DMS114 treated with DMSO at 0.1 percent for 48 hours (cell line): Measurements from ENCODE around the gene BICD1.

Experiments used
- DNase-seq: peaks from one replicate; lab custom pipeline; 2025; ENCODE audit not compliant: unreplicated experiment; lab: John Stamatoyannopoulos, UW

BICD1 gene

DNA sequence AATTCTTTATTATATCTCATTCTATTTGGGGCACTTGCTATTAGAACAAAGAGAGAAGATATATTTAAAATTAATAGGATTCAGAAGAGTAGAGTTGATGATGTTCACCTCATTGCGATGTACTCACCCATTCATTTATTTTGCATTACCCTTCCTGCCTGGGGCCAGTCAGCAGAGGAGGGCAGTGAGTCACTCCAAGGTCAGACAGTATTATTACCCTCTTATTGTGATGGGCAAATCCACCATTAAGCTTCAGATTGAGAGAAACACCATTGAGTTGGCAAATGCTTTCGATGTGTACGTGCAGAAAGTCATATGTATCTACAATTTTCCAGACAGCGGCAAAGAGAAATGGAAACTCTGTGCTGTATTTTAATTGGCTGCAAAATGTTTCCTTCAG lies 134.2 kb downstream of the BICD1 start:
- no peak for DNase-seq

DNA sequence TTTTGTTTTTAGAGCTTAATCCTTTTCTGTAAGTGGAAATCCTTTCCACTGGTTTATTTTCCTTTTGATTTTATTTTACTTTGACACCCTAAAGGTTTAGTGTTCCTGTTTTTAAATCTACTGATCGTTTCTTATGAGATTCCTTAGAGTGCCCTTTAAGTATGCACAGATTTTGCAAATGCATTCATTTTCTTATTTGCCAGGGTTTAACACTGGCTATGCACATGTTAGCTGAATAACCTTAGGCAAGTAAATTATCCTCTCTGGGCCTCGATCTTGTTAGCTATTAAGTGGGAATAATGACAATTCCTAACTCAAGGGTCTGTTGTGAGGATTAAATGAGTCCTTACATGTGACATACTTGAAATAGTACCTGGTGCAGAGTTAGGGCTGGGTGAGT lies 136.0 kb downstream of the BICD1 start:
- DNase-seq, result no peak

DNA sequence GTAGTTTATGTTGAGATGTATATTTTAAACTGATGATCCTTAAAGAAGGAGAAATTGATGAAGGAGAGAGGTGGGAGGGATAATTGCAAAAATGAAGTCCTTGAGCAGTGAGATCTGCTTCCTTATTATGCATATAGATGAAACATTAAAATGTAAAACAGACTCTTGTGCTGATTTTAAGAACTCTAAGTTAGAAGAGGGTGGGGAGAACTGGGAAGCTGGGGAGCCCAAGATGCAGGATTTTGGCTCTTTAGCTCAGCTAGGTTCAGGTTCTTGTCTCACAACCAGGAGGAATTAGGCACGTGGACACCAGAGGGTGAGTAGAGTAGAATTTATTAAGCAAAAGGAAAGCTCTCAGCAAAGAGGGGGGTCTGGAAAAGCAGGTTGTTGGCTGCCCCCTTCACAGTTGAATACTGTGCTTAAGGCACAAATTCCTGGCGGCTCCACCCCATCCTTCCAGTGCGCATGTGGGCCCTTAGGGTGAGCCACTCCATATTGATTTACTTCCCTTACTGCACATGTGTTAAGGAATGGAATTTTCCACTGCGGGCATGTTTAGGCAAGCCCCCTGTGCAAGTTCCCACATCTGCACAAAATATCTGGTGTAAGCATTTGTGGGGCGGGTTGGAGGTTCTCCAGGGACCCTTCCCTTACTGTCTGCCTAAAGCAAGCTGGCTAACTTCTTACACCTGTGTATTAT lies 141.9 kb downstream of the BICD1 start:
- no peak for DNase-seq

DNA sequence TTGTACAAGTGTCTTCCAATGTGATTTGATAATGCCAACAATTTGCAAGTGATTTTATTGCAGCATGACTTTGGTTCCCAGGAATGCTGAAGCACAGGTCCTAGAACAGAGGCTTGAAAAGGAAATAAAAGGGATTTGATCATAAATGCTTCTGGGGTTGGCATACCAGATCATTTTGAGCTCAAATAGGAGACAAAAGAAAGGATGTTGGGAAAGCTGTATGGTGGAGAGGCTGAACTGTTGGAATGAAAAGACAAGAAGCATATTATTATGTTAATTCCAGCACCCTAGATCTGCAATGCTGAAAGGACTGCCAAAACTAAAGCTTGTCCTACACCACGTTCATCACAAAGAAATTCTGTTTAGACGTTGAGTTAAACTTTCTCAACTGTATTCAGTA lies 143.1 kb downstream of the BICD1 start:
- no peak for DNase-seq

DNA sequence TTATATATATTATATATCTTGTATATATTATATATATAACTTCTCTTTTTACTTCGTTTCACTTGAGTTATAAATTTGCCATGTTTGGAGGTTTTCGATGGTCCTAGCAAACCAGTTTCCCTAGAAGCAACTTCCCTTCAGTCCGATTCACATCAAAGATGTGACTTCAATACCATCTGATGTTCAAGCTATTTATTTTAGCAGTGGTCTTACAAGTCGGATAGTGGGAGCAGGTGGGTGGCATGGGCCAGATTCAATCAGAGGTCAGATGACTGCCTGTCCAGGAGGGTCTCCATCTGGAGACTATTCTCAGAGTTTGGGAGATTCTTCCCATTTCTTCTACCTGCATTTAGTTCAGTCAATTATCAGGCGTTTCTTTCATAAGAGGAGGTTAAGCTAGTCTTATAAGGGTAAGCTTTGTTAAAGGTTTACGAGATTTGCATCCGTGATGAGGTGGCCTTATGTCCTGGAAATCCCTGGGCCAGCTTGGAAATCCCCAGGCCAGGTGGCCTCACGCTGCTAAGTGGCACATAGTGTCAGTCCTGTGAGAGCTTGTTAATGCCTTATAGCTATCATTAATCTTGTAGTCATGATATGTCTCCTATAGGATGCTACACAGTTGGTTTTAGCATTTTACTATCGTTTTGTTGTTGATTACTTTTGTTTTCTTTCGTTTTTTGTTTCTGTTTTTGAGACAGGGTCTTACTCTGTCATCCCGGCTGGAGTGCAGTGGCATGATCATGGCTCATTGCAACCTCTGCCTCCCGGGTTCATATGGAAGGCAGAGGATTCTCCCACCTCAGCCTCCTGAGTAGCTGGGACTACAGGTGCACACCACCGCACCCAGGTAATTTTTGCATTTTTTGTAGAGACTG lies 145.8 kb downstream of the BICD1 start:
- DNase-seq, result no peak

DNA sequence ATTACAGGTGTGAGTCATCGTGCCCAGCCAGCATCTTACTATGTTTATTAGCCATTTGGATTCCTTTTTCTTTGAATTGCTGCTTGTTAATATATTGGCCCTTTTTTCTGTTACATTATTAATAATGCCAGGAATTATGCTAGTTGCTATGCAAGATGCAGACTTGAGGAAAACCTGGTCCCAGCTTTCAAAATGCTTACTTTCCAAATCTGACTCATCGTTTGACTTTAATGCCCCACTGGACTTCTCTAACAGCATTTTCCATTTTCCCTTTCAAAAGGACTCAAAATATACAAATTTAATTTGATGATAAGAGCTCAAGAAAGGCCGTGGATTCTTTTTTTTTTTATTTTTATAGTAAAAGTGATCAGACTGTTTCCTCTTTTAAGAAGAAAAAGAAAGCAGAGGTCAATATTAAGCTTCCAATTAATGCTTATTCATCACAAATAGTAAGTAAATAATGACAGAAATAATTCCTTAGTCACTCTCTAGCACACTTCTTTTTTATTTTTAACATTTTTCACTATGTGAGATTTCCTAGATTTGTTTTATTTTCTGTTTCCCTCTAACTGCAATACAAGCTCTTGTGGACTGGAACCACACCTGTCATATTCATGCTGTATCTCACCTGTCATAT lies 146.6 kb downstream of the BICD1 start:
- no peak for DNase-seq

DNA sequence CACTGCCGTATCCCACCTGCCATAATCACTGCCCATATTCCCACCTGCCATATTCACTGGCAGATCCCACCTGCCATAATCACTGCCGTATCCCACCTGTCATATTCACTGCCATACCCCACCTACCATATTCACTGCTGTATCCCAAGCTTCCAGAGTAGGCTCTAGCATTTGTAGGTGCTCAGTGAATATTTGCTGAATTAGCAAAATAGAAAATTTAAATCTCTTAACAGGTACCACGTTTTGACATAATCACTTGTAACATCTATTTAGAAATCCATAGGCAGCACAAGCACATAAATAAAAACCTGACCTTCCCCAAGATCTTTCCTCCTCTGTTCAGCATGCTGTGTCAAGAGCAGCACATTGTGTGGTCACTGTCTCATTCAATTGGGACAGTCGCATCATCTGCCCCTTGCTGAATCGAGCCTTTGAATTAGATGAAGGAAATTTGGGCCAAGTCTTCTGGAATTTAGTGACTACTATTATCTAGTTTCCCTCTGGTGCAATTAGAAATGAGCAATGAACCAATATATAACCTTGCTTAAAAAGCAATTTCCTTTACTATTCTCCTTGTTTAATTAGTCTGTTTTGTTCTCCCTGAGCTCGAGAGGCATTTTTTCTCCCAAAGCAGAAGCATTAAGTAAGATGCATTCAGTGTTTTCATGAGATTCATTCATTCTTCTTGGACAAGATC lies 147.8 kb downstream of the BICD1 start:
- DNase-seq, result no peak

DNA sequence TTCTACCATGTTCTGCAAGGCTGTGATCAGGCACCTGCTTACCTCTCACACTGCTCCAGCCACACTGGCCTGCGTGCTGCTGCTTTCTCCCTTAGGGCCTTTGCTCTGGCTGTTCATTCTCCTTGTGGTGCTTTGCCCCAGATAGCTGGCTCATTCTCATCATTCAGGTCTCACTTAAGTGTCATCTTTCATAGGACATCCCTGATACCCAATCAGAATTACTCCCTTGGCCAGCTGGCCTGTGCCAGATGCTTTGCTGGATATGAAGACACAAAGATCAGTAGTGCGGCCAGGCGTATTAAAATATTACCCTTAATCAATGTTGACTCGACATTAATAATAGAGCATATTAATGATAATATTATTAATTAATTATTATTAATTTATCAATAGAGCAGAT lies 148.9 kb downstream of the BICD1 start:
- no peak for DNase-seq

DNA sequence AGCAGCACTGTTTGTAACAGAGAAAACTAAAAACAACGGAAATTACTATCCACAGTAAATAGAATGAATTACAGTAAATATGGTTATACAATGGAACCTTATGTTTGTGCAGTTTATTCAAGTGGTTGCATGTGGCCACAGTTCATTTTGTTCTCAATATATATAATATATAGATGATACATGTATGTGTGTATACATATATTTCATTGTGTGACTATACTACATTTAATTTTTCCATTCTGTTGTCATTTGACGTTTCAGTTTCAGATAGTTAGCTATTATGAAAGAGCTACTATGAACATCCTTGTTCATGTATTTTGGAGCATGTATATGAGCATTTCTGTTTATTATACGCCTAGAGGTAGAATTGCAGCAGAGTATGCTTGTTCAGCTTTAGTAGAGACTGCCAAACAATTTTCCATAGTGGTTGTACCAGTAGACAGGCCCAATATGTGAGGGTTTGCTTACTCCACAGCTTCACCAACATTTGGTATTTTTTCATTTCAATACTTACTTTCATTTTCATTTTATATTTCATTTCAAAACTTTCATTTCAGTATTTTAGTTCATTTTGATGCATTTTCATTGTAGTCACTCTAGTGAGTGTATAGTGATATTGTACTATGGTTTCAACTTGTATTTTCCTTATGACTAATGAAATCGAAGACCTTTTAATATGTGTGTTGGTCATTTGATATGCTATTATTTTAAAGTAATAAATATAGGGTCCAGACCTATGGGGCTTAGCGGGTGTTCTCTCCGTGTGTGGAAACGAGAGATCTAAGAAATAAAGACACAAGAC lies 151.2 kb downstream of the BICD1 start:
- no peak for DNase-seq

DNA sequence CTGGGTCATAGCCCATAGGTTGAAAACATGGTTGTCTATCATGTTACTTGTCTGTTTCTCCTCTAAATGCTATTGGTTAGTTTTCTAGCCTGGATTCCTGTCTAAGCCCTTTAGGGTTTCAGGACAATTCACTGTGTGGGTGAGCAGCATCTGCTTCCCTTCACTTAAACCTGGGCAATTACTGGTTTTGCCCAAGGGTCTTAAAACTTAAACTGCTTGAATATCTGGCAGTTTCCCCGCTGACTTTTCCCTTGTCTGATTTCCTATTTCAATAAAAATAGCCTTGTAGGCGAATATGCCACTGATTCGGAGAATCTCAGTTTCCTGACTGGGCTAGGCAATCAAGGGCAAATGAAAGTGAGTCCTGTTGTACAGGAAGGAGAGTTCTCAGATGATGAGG lies 154.0 kb downstream of the BICD1 start:
- DNase-seq, result no peak

DNA sequence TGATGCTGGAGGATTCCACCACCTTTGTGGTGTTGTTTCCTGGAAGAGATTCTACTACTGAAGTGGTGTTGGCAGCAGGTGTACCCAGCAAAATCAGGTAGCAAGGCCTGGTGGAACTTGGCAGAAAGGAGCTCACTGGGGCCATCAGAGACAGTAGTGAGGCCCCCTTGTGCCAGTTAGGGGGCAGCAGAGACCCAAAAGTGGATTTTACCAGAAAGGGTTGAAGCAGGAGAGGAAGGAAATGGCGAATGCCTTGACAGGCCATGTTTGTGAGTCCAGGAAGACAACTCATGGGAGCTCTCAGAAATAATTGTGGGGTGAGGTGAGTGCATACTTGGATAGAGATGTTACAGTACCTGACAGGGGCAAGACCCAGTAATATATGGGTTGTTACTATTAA lies 155.0 kb downstream of the BICD1 start:
- DNase-seq, result no peak

DNA sequence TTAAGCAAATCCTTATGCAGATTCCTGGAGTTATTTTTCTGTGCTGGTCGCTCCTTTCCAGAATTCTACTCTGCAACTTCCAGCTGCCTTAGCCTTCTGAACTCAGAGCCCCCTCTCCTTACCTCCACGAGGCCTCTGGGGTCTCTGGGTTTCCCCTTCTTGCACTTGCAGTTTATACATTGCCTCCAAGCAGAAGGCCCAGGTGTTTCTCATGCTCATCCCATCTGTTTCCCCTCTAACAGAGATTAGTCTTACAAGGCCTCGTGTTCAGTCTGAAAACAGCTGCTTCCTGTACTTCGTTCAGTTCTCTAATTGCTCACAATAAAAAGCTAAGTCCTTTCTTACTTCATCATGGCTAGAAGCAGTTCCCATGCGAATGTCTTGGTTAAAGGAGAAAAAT lies 158.3 kb downstream of the BICD1 start:
- DNase-seq, result no peak

DNA sequence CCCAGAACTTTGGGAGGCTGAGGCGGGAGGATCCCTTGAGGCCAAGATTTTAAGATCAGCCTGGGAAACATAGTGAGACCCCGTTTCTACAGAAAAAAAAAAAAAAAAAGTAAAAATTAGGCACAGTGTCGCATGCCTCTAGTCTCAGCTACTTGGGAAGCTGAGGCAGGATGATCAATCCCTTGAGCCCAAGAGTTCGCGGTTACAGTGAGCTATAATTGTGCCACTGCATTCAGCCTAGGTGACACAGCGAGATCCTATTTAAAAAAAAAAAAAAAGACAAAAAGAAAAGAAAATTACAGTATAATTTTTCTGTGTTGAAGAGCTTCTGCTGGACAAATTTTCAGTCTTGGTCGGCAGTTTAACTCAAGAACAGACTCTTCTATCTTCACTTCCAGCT lies 158.8 kb downstream of the BICD1 start:
- DNase-seq, result no peak

DNA sequence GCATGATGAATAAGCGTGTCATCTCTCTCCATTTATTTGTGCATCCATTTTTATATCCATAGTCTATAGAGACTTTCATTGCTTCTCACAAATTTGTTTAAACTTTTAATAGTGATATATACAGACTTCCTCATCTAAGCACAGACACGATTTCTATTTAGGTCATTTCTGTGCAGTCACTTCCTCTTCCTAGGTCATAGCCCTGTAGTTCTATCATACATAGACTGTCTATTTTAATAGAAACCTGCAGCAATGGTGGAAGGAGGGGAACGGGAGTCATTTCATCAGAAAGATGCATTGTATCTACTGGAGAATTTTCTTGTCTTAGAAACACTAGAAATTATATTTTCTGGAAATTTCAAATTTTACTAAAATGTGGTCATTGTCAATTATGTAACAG lies 159.3 kb downstream of the BICD1 start:
- no peak for DNase-seq

DNA sequence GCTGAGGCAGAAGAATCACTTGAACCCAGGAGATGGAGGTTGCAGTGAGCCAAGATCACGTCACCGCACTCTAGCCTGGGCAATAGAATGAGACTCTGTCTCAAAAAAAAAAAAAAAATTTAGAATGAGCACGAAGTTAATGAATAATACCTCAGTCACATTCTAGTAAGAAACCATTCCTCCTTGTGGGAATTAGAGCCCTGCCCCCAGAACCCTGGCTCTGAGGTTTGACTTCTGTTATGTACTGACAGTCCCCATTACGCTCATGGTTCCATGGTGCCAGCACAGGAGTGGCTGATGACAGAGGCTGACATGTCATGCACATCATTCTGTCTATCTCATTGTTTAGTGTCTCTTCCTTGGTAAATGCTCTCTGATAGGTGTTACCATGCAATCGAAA lies 160.1 kb downstream of the BICD1 start:
- DNase-seq, result no peak

DNA sequence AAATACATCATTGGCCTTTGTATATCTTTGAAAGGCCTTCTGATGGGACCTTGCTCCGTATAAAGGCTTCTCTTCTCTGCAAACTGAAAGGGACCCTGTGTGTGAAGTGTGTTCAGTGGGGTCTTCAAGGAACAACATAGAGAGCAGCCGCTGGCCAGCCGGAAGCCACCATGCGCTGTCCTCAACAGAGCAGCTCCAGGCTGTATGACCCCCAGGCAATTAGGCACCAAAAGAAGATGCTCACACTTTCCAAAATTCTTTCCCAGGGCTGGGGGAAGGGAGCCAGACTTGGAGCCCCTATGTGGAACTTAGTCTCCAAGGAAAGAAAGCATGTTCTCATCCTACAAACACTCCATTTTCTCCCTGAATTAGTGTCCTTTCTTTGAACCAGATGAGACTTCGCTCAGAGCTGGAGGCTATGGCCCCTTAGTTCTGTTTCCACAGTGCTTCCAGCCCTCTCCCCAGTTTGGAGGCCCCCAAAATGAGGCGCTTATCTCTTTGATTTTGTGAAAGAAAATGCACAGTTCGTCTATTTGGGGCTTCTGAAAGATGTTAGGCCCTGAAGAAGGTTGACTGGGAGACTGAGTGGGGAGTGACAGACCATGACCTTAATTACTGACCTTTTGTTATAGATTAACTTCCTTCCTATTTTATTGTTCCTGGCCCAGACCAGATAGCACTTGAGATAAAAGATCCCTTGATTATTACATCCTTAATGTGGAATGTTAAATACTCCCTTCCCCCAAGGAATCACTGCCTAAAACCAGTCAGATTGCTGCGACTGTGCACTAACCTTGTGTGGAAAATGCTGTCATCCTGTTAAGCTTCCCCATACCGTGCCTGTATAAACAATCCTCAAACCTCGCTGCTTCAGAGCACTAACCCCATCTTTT lies 164.4 kb downstream of the BICD1 start:
- DNase-seq, result no peak

DNA sequence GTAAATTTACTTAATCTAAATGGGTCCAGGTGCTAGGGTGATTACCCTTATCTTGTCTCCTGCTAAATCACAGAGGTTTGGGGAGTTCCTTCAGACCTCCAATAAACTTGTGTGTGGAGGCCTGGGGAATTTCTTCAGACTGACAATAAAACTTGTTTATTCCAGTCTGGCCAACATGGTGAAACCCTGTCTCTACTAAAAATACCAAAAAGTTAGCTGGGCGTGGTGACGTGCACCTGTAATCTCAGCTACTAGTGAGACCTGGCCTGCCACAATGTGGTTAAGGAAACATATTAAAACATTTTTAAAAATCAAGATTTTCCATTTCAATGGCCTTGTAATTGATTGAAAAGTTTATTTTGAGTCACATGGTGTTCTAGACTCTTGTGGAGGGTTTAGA lies 165.8 kb downstream of the BICD1 start:
- DNase-seq, result no peak

DNA sequence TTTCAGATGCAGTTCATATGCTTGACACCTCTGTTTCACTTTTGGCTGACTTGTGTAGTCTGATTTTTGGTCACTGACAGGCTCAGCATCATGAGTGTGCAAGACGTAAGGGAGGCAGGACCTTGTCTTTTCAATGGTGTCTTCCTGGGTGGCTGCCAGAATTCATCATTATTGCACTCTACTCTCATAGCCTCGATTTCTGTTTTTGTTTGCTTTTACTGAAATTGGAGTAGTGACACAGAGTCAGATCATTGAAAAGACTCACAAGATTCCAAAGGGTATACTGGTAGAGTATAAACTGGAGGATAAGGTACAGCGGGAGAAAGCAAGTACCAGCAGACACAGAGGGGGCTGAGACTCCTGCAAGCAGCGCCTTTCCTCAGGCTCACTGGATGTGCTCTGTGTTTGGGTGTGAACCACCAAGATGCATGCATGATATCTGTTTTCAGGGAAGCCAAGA lies 166.4 kb downstream of the BICD1 start:
- no peak for DNase-seq

DNA sequence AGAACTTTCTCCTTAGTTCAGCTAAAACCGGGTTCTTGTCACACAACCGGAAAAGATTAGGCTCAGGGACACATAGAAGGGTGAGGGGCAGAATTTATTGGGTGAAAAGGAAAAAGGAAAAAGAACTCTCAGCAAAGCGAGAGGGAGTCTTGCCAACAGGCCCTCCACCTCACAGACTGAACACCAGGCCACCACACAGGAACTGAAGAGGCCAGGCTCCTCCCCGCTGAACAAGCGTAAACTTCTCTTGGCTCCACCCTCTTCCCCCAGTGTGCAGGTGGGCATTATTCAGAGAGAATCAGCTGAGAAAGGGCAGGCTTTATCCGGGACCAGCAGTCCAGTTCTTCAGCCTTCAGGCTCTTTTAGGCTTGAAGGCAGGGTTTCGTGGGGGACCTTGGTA lies 167.1 kb downstream of the BICD1 start:
- no peak for DNase-seq

DNA sequence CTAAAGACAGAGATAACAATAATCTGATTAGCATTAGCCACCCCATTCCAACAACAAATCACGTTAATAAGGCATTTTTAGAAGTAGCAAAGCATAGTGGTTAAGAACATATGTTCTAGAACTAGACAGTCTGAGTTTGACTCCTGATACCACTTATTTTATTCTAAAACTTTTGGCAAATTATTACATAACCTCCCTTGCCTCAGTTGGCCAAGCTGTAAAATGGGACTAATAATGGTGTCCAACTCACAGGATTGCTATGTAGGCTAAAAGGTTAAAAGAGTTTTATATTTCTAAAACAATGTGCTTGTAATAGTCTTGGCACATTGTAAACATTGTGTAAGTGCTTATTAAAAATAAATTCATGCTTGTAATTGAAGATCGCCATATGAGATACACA lies 168.0 kb downstream of the BICD1 start:
- no peak for DNase-seq
